WERI-Rb-1 (cell line): ENCODE measurements around the gene SDS.

Experiments
- DNase-seq: peaks from one replicate; pipeline ENCODE4 v3.0.0-alpha.2; 2020
- H3K27ac ChIP-seq: fragments of 250-450 bp; sonication (Bioruptor Pico); 2 replicates; pipeline ENCODE4 v1.5.1; 2020; ENCODE audit warnings: mild to moderate bottlenecking, moderate library complexity
- H3K27me3 ChIP-seq: fragments of 250-450 bp; sonication (Bioruptor Pico); 2 replicates; pipeline ENCODE4 v1.5.1; 2021; ENCODE audit warnings: mild to moderate bottlenecking, low read depth, moderate library complexity; ENCODE audit not compliant: insufficient read depth, severe bottlenecking
- H3K36me3 ChIP-seq: fragments of 250-450 bp; sonication (Bioruptor Pico); 2 replicates; pipeline ENCODE4 v1.5.1; 2020; ENCODE audit warnings: mild to moderate bottlenecking, moderate library complexity
- H3K4me3 ChIP-seq: 2 replicates; pipeline ENCODE4 v1.5.1; 2011; ENCODE audit warnings: low read depth, mild to moderate bottlenecking, control low read depth, low read length
- H3K9me3 ChIP-seq: fragments of 250-450 bp; sonication (Bioruptor Pico); 2 replicates; pipeline ENCODE4 v1.5.1; 2021; ENCODE audit warnings: mild to moderate bottlenecking, moderate library complexity; ENCODE audit not compliant: severe bottlenecking
- CTCF ChIP-seq: IDR thresholded peaks from 2 replicates; pipeline ENCODE4 v1.5.1; 2011; ENCODE audit warnings: low read depth, mild to moderate bottlenecking, control low read depth, inconsistent platforms, low read length

The SDS gene

GRCh38 chr12:113400362-113400761 lies 3.3 kb downstream of the SDS start:
- Histone ChIP-seq H3K36me3 (no peaks in the 10 kb centered on the region), H3K4me3 (no peak overlapping the region), H3K27ac (no peak overlapping the region), H3K27me3 (no peaks in the 10 kb centered on the region), H3K9me3 (no peaks in the 10 kb centered on the region)
- TF ChIP-seq CTCF = no peak
- no peak for DNase-seq

GRCh38 chr12:113399490-113399889 lies 4.2 kb downstream of the SDS start:
- H3K4me3 ChIP-seq = no peak overlapping the region
- H3K9me3 ChIP-seq = no peaks in the 10 kb centered on the region
- H3K36me3 ChIP-seq = no peaks in the 10 kb centered on the region
- TF ChIP-seq CTCF = no peak
- no peaks in the 10 kb centered on the region for H3K27me3 ChIP-seq
- no peak for DNase-seq
- no peak overlapping the region for H3K27ac ChIP-seq

- H3K9me3 ChIP-seq = no peaks in the 10 kb centered on the region
- no peak overlapping the region for H3K27ac ChIP-seq
- no peak overlapping the region for H3K4me3 ChIP-seq
- no peak for DNase-seq
- no peaks in the 10 kb centered on the region for H3K27me3 ChIP-seq
- H3K36me3 ChIP-seq = no peaks in the 10 kb centered on the region
- TF ChIP-seq CTCF = no peak
Measured at GRCh38 chr12:113398346-113399290, 5.1 kb downstream of the SDS start.

- Histone ChIP-seq H3K4me3 (no peak overlapping the region), H3K36me3 (no peaks in the 10 kb centered on the region), H3K27me3 (no peaks in the 10 kb centered on the region), H3K27ac (no peak overlapping the region), H3K9me3 (no peaks in the 10 kb centered on the region)
- no peak for TF ChIP-seq CTCF
- DNase-seq = no peak
Measured at GRCh38 chr12:113397497-113398197, 6.0 kb downstream of the SDS start.

GRCh38 chr12:113396828-113397496 lies 6.7 kb downstream of the SDS start:
- H3K27me3 ChIP-seq = no peaks in the 10 kb centered on the region
- no peak for DNase-seq
- no peak for TF ChIP-seq CTCF
- no peaks in the 10 kb centered on the region for H3K9me3 ChIP-seq
- H3K27ac ChIP-seq = no peak overlapping the region
- no peaks in the 10 kb centered on the region for H3K36me3 ChIP-seq
- no peak overlapping the region for H3K4me3 ChIP-seq
